DOHH2 (cell line): ENCODE data around the gene FOXN4.

Source experiments
- H3F3A ChIP-seq: fragments of 200-600 bp; sonication (generic), shearing (Covaris generic); 2 replicates; pipeline ENCODE4 v1.6.0; 2016; ENCODE audit warnings: antibody characterized with exemption, mild to moderate bottlenecking; ENCODE audit not compliant: control insufficient read depth, insufficient read depth
- H3K27ac ChIP-seq: fragments of 200-600 bp; sonication (generic); 2 replicates; pipeline ENCODE4 v1.5.1; 2014; ENCODE audit warnings: low read depth, mild to moderate bottlenecking, low read length, moderate library complexity
- H3K27me3 ChIP-seq: fragments of 200-600 bp; sonication (generic); 2 replicates; pipeline ENCODE4 v1.6.1; 2014; ENCODE audit warnings: mild to moderate bottlenecking, low read length, mixed read lengths; ENCODE audit not compliant: control insufficient read depth
- H3K36me3 ChIP-seq: fragments of 200-600 bp; sonication (generic); 2 replicates; pipeline ENCODE4 v1.6.1; 2014; ENCODE audit warnings: mild to moderate bottlenecking, low read length, moderate library complexity, mixed read lengths; ENCODE audit not compliant: control insufficient read depth
- H3K4me1 ChIP-seq: fragments of 200-600 bp; sonication (generic); 2 replicates; pipeline ENCODE4 v1.6.1; 2014; ENCODE audit warnings: mild to moderate bottlenecking, low read length, mixed read lengths; ENCODE audit not compliant: control insufficient read depth
- H3K4me2 ChIP-seq: fragments of 200-600 bp; sonication (generic); 2 replicates; pipeline ENCODE4 v1.6.0; 2014; ENCODE audit warnings: mild to moderate bottlenecking, low read length, moderate library complexity
- H3K4me3 ChIP-seq: fragments of 200-600 bp; sonication (generic); 2 replicates; pipeline ENCODE4 v1.5.1; 2014; ENCODE audit warnings: mild to moderate bottlenecking, low read length, mixed read lengths
- H3K79me2 ChIP-seq: fragments of 200-600 bp; sonication (generic); 2 replicates; pipeline ENCODE4 v1.6.1; 2014; ENCODE audit warnings: mild to moderate bottlenecking, low read length, mixed read lengths; ENCODE audit not compliant: control insufficient read depth
- H3K9me2 ChIP-seq: fragments of 200-600 bp; sonication (generic); replicated peaks from 2 replicates; pipeline ENCODE4 v1.6.1; 2014; ENCODE audit warnings: mild to moderate bottlenecking, low read length, mixed read lengths; ENCODE audit not compliant: control insufficient read depth
- H3K9me3 ChIP-seq: fragments of 200-600 bp; sonication (generic); 2 replicates; pipeline ENCODE4 v1.6.1; 2014; ENCODE audit warnings: antibody characterized with exemption, low read length, mixed read lengths; ENCODE audit not compliant: control insufficient read depth, insufficient read depth
- H4K20me1 ChIP-seq: fragments of 200-600 bp; sonication (generic); 2 replicates; pipeline ENCODE4 v1.6.0; 2014; ENCODE audit warnings: low read depth, mild to moderate bottlenecking, antibody characterized with exemption, low read length, moderate library complexity; ENCODE audit not compliant: control insufficient read depth, insufficient read depth
- CTCF ChIP-seq: fragments of 200-600 bp; sonication (generic); IDR thresholded peaks from one replicate; pipeline ENCODE4 v1.5.1; 2014; ENCODE audit warnings: antibody characterized with exemption, mild to moderate bottlenecking, low read depth, low read length; ENCODE audit not compliant: poor library complexity, severe bottlenecking
- EZH2phosphoT487 ChIP-seq: fragments of 200-600 bp; sonication (generic); IDR thresholded peaks from 2 replicates; pipeline ENCODE4 v1.6.1; 2017; ENCODE audit warnings: borderline replicate concordance, mild to moderate bottlenecking, antibody characterized with exemption, low read length, moderate library complexity, mixed read lengths

FOXN4 gene

DNA sequence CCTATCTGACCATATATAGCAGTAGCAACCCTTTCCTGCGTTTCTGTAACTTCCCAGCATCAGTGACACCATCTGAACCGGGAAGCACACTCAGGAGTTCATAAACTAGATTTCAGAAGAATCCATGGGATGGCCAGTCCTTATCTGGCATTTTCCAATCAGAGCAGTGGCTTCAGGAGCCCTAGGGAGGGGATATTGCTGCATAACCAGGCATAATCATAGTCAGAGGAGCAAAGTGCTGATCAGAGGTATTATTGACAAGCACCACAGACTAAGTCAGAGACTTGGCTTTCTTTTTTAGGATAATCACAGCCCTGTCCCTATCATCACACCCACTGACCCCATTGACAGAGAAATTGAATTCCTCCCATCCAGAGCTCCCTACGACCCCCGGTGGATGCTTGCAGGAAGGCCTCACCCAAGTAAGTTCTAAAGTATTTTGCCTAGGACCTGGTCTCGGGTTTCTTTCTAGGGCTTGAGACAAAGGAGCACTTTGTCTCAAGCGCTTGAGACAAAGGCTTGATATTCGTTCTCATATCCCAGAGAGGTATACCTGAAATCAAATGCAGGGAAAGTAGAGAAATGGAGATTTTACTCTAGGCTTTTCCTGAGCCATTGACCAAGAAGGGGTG, 55.1 kb downstream of the FOXN4 start:
- no peaks in the 10 kb centered on the region for H3K4me1 ChIP-seq
- H3K9me2 ChIP-seq, result no peaks in the 10 kb centered on the region
- no peaks in the 10 kb centered on the region for H3F3A ChIP-seq
- H3K9me3 ChIP-seq, result no peaks in the 10 kb centered on the region
- H3K27me3 ChIP-seq, result no peaks in the 10 kb centered on the region
- no peaks in the 10 kb centered on the region for H4K20me1 ChIP-seq
- no peaks in the 10 kb centered on the region for H3K36me3 ChIP-seq
- H3K4me2 ChIP-seq, result no peak overlapping the region
- H3K4me3 ChIP-seq, result no peak overlapping the region
- no peak for TF ChIP-seq CTCF
- TF ChIP-seq EZH2phosphoT487, result no peak
- H3K27ac ChIP-seq, result no peak overlapping the region
- no peaks in the 10 kb centered on the region for H3K79me2 ChIP-seq

DNA sequence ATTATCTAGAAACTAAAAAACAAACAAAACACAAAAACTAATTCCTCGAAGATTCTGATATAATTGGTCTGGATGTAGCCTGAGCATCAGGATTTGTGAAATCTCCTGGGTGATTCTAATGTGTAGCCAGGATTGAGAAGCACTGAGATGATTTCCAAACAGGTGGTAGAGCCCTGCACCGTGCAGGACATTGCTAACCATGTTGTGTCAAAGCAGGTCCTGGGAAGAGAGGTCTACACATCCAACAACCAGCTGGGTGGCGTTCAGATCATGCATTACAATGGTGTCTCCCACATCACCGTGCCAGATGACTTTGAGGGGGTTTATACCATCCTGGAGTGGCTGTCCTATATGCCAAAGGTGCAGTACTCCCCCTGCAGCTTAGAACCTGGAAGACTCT, 56.3 kb downstream of the FOXN4 start:
- Histone ChIP-seq H3K4me2 (no peak overlapping the region), H3K27me3 (no peaks in the 10 kb centered on the region), H4K20me1 (no peaks in the 10 kb centered on the region), H3K4me1 (no peaks in the 10 kb centered on the region), H3K36me3 (no peaks in the 10 kb centered on the region), H3K9me3 (no peaks in the 10 kb centered on the region), H3K9me2 (no peaks in the 10 kb centered on the region), H3K4me3 (no peak overlapping the region), H3K79me2 (no peaks in the 10 kb centered on the region), H3K27ac (no peak overlapping the region), H3F3A (no peaks in the 10 kb centered on the region)
- TF ChIP-seq EZH2phosphoT487 (no peak), CTCF (no peak)

DNA sequence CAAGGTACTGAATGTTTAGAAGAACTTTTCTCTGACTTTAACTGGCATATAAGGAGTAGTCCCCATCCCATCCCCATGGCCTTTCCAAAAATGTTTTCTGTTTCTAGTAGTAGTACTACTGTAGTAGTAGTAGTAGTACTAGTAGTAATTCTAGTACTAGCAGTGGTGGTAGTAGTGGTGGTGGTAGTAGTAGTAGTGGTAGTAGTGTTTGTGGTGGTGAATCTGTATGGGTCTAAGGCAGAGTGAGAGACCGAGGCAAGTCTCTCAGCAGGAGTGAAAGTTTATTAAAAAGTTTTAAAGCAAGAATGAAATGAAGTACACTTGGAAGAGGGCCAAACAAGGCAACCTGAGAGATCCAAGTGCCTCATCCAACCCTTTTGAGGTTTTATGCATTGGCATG, 58.6 kb downstream of the FOXN4 start:
- H3K4me1 ChIP-seq, result no peaks in the 10 kb centered on the region
- H3K4me3 ChIP-seq, result no peak overlapping the region
- no peaks in the 10 kb centered on the region for H3F3A ChIP-seq
- no peak overlapping the region for H3K4me2 ChIP-seq
- no peaks in the 10 kb centered on the region for H3K36me3 ChIP-seq
- H3K27me3 ChIP-seq, result no peaks in the 10 kb centered on the region
- no peaks in the 10 kb centered on the region for H3K79me2 ChIP-seq
- H3K9me3 ChIP-seq, result no peaks in the 10 kb centered on the region
- H3K9me2 ChIP-seq, result no peaks in the 10 kb centered on the region
- H3K27ac ChIP-seq, result no peak overlapping the region
- TF ChIP-seq CTCF (no peak), EZH2phosphoT487 (no peak)
- no peaks in the 10 kb centered on the region for H4K20me1 ChIP-seq
